Stimulated activated naive CD8-positive, alpha-beta T cell treated with anti-CD3 and anti-CD28 coated beads, Interleukin-15, Interleukin-2, amounts not matched to agents 100 ng/mL and 50 ng/mL, for 24 hours (primary cell): ENCODE results near the gene PMM2.
A peak's percentile ranks its signal among the peaks of the same experiment; 100 is the strongest.

Source experiments
- H3K27ac Mint-ChIP-seq: one replicate; pipeline ENCODE4 v1.8.0; 2021; ENCODE audit warnings: mild to moderate bottlenecking, mixed read lengths
- H3K27me3 Mint-ChIP-seq: one replicate; pipeline ENCODE4 v1.8.0; 2021; ENCODE audit warnings: mixed read lengths
- H3K36me3 Mint-ChIP-seq: one replicate; pipeline ENCODE4 v1.8.0; 2021; ENCODE audit warnings: low read depth, mixed read lengths
- H3K4me1 Mint-ChIP-seq: one replicate; pipeline ENCODE4 v1.8.0; 2021; ENCODE audit warnings: low read depth, mixed read lengths
- H3K4me3 Mint-ChIP-seq: one replicate; pipeline ENCODE4 v1.8.0; 2021; ENCODE audit warnings: mild to moderate bottlenecking, mixed read lengths
- H3K9me3 Mint-ChIP-seq: one replicate; pipeline ENCODE4 v1.8.0; 2021; ENCODE audit warnings: mixed read lengths

PMM2 gene

GRCh38 chr16:8859913-8860881 is 62.6 kb downstream of the PMM2 start:
- Mint-ChIP-seq H3K27ac (peak overlapping the region; percentile 72), H3K4me3 (no peak overlapping the region), H3K9me3 (no peaks in the 10 kb centered on the region), H3K27me3 (no peaks in the 10 kb centered on the region), H3K4me1 (peaks cover 18% of the 10 kb centered on the region), H3K36me3 (peaks cover 25% of the 10 kb centered on the region)

GRCh38 chr16:8861563-8862308 is 64.1 kb downstream of the PMM2 start:
- H3K27ac Mint-ChIP-seq, result peak overlapping the region; percentile 71

DNA sequence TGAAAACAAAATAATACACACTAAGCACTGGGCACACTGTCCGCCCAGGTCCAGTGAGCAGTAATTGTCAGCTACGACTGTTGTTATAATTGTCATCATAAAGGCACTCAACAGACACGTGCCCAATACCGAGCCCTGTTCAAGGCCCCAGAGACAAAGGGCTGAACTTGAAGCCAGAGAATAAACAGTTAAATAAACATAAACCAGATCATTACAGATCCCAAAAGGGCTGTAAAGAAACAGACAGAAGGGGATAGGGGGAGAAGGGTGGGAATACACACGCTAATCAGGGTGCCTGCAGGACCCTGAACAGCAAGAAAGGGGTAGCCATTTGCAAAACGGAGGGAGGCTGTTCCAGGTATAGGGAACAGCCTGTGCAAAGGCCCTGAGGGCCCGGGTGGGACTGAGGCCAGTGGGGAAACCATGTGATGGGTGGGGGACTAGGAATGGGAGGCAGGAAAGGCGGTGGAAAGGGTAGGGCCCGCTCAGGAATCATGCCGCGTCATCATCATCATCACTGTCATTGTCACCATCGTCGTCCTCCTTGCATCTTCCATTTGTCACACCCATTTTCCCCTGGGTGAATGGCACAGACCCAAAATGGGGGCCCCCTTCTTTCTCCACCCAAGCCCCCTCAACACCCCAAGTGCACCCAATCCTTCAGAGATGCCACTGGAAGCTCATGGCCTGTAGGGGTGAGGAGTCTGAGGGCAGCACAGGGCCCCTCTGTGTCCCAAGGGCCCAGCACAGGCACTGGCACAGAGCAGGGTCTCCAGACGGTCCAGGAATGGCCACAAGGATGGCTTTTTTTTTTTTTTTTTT is 64.9 kb downstream of the PMM2 start:
- H3K9me3 Mint-ChIP-seq, result no peaks in the 10 kb centered on the region
- H3K27me3 Mint-ChIP-seq, result no peaks in the 10 kb centered on the region
- no peak overlapping the region for H3K4me3 Mint-ChIP-seq
- peak overlapping the region; percentile 71 for H3K27ac Mint-ChIP-seq
- peaks cover 15% of the 10 kb centered on the region for H3K36me3 Mint-ChIP-seq
- H3K4me1 Mint-ChIP-seq, result peaks cover 29% of the 10 kb centered on the region

More at GRCh38 chr16:8861563-8862308, 64.1 kb downstream of the PMM2 start:
- Mint-ChIP-seq H3K4me1 (peaks cover 24% of the 10 kb centered on the region), H3K9me3 (no peaks in the 10 kb centered on the region), H3K27me3 (no peaks in the 10 kb centered on the region), H3K36me3 (peaks cover 14% of the 10 kb centered on the region), H3K4me3 (no peak overlapping the region)

GRCh38 chr16:8863594-8864424 is 66.2 kb downstream of the PMM2 start:
- Mint-ChIP-seq H3K9me3 (no peaks in the 10 kb centered on the region), H3K4me3 (no peak overlapping the region), H3K27me3 (no peaks in the 10 kb centered on the region), H3K4me1 (peaks cover 34% of the 10 kb centered on the region), H3K27ac (peak overlapping the region; percentile 65), H3K36me3 (peaks cover 12% of the 10 kb centered on the region)

DNA sequence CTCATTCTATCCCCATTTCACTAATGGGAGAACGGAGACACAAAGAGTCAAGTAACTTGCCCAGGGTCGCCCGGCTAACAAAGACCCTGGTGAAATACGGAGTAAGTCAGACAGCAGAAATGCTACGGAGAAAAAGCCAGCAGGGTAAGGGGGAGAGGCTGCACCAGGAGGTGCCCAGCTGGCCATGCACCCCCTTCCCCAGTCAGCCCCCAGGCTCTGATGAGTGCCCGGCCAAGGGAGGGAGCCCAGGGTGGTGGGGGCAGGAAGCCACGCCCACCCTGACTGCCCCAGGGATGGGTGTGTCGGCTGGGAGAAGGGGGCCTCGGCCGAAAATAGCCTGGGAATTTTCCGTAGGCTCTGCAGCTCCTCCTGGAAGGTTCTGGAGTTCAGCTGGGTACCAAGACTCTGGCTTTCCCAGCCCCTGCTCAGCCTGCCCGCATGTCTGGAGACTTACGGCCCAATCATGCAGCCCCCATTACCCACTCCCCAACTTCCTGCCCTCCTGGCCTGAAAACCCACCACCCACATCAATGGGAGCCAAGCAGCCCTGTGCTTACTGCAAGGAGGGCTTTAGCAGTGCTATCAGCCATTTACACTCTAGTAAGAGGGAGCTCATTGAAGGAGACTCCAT is 67.0 kb downstream of the PMM2 start:
- Mint-ChIP-seq H3K4me1 (peaks cover 40% of the 10 kb centered on the region), H3K4me3 (no peak overlapping the region)

GRCh38 chr16:8865145-8865882 is 67.7 kb downstream of the PMM2 start:
- peak overlapping the region; percentile 31 for H3K27ac Mint-ChIP-seq
- H3K27me3 Mint-ChIP-seq, result no peaks in the 10 kb centered on the region
- no peak overlapping the region for H3K4me3 Mint-ChIP-seq
- peaks cover 45% of the 10 kb centered on the region for H3K4me1 Mint-ChIP-seq
- H3K36me3 Mint-ChIP-seq, result peaks cover 9% of the 10 kb centered on the region
- H3K9me3 Mint-ChIP-seq, result no peaks in the 10 kb centered on the region

More for the DNA sequence above, 67.0 kb downstream of the PMM2 start:
- no peaks in the 10 kb centered on the region for H3K9me3 Mint-ChIP-seq
- H3K27ac Mint-ChIP-seq, result peak overlapping the region; percentile 65
- H3K36me3 Mint-ChIP-seq, result peaks cover 9% of the 10 kb centered on the region
- no peaks in the 10 kb centered on the region for H3K27me3 Mint-ChIP-seq

DNA sequence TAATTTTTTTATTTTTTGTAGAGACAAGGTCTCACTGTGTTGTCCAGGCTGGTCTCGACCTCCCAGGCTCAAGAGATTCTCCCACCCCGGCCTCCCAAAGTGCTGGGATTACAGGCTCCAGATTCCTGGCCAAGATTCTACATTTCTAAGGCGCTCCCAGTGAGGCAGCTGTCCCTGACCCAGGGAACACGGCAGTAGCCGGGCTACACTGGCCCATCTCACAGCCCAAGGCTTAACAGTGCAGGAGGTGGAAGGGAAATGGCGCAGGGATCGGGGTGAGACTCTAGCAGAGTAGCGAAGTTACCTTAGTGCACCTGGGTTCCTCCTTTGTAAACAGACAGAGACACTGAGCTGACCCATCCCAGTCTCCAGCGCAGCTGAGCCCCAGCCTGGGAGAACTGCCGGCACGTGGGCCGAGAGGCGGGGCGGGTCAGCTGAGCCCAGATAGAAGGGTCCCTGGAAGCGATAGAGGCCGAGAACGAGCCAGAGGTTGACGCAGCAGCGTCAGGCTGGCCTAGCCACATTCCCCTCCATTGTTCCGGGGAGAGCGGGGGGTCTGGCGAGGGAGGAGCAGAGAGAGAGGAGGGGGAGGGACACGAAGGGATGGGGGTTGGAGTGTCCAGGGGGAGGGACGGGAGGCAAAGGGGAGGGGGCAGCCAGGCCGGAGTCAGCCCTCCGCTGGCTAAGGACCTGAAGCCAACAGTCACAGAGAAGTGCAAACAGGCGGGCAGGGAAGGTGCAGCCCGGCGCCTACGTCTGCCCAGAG is 68.7 kb downstream of the PMM2 start:
- Mint-ChIP-seq H3K4me3 (peak overlapping the region; percentile 39), H3K36me3 (peaks cover 9% of the 10 kb centered on the region), H3K27ac (no peak overlapping the region), H3K27me3 (no peaks in the 10 kb centered on the region), H3K9me3 (no peaks in the 10 kb centered on the region), H3K4me1 (peaks cover 53% of the 10 kb centered on the region)

- peak overlapping the region; percentile 95 for H3K27ac Mint-ChIP-seq
- no peaks in the 10 kb centered on the region for H3K27me3 Mint-ChIP-seq
- peaks cover 54% of the 10 kb centered on the region for H3K4me1 Mint-ChIP-seq
- H3K4me3 Mint-ChIP-seq, result peak overlapping the region; percentile 99
- no peaks in the 10 kb centered on the region for H3K9me3 Mint-ChIP-seq
- peaks cover 9% of the 10 kb centered on the region for H3K36me3 Mint-ChIP-seq
These were observed 69.2 kb downstream of the PMM2 start for GRCh38 chr16:8866884-8867215.

- Mint-ChIP-seq H3K36me3 (peaks cover 7% of the 10 kb centered on the region), H3K4me1 (peaks cover 54% of the 10 kb centered on the region), H3K27me3 (no peaks in the 10 kb centered on the region), H3K4me3 (peak overlapping the region; percentile 99), H3K9me3 (no peaks in the 10 kb centered on the region), H3K27ac (peak overlapping the region; percentile 95)
These were observed 69.7 kb downstream of the PMM2 start for GRCh38 chr16:8867216-8867931.

DNA sequence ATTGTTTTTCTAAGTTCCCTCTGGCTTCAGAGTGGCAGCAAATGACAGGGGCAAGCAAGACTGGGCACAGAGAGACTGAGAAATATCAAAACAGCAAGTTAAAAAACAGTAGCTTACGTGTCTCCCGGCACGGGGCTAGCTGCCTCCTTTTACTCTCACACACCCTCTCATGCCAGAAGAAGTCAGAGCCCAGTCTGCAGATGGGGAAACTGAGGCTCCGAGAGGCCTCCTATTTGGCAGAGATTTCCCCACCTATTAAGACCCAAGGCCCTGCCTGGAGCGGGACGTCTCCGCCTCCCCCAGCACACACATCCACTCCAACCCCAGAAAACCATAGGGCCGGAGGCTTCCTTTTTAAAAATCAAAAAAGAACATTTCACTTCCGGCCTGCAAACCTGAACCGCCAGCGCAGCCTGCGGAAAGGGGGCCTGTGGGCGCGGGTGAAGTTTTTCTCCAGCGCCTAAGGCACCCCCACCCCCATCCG is 70.3 kb downstream of the PMM2 start:
- Mint-ChIP-seq H3K4me3 (peak overlapping the region; percentile 99), H3K4me1 (peaks cover 54% of the 10 kb centered on the region), H3K36me3 (peaks cover 7% of the 10 kb centered on the region), H3K9me3 (no peaks in the 10 kb centered on the region), H3K27me3 (no peaks in the 10 kb centered on the region), H3K27ac (peak overlapping the region; percentile 95)

- Mint-ChIP-seq H3K27me3 (no peaks in the 10 kb centered on the region), H3K4me1 (peaks cover 54% of the 10 kb centered on the region), H3K4me3 (peak within 1 kb of the TSS; percentile 99), H3K36me3 (peaks cover 7% of the 10 kb centered on the region), H3K27ac (peak within 1 kb of the TSS; percentile 95), H3K9me3 (no peaks in the 10 kb centered on the region)
These were observed 71.0 kb downstream of the PMM2 start, which contains the start of gene CARHSP1 for GRCh38 chr16:8868416-8869211. CARHSP1 (minus strand) TSS chr16:8869006; CDS start chr16:8859328, 9,678 bp downstream.
